Activated CD8-positive, alpha-beta memory T cell treated with anti-CD3 and anti-CD28 coated beads for 1 hour (primary cell): ENCODE measurements around the gene IL2RA.
"Not testable (repeated sequence)": the region's sequence is repeated elsewhere in the genome, so short reads cannot be mapped to it uniquely, and the experiment has no call there.

Source experiments
- DNase-seq, 2 donors: peaks; one replicate each; pipeline ENCODE4 v3.0.0-alpha.2; 2020; ENCODE audit warnings: low read depth in 1 of 2; ENCODE audit errors: extremely low read depth in 1 of 2

IL2RA gene

DNA sequence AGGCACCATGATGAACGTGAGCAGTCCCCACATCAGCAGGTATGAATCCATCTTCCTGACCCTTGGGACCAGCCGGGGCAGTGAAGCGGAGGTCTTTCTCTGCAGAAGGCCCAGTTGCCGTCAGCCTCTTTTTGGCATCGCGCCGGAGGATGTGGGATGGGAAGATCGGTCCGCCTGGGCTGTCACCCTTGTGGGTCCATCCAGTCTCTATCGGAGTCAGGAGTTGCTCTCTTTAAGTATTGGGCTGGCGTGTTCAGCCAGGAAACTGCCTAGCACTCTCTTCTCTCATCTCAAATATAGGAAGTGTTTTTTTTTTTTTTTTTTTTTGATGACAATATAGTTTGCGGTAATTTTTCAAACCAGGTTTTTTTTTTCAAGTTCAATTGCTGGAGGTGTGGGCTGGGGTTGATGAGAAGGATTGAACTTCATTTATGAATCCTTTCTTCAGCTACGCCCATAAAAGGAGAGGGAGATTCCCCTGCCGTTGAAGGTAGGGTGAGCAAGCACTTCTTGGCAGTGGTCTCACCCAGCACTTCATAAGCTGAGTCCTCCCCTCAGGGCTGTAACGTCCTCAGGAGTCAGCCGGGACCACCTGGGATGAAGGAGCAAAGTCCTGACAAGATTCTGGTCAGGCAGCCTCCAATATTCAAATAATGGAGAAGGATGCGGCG, at the start of gene IL2RA:
Gene IL2RA (minus strand): TSS at position 267 of the 671 bp plus-strand sequence. CDS start 216 bp downstream, at position 51.
- peak in 1 of 2 donors; percentile 20 for DNase-seq

- DNase-seq: no peak
Measured at GRCh38 chr10:6110136-6110535, 48.0 kb upstream of the IL2RA start.

- DNase-seq: no peak
Measured at GRCh38 chr10:6109444-6109775, 47.2 kb upstream of the IL2RA start.

GRCh38 chr10:6108631-6109443, 46.7 kb upstream of the IL2RA start:
- no peak for DNase-seq

DNA sequence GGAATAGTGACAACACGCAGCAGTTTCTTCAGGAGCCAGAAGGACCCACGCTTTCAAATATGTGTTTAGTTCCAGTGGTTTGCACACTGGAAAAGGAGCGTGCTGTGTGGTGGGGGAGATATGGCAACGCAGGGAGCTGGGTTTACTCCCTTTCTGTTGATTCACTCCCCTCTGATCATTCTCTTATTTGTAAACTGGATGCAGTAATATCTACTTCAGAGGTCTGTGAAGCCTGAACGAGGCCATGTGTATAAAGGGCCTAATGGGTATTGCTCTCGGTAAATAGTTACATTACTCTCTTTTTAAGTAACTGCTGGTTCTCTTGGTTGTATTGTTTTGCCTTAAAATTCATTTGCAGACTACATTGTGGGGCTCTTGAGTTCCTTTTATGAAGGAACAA, 45.9 kb upstream of the IL2RA start:
- no peak for DNase-seq

DNA sequence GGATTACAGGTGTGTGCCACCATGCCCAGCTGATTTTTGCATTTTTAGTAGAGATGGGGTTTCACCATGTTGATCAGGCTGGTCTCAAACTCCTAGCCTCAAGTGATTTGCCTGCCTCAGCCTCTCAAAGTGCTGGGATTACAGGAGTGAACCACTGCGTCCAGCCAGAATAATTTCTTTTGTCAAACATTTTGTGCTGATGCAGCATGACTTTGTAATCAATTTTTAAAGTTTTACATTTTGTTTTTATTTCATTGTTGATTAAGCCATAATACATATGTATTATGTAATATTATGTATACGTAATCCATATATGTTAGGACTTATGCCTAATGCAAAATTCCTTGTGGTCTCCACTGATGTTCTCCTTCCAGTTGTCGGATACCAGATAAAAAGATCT, 45.4 kb upstream of the IL2RA start:
- not testable (repeated sequence) for DNase-seq

- no peak for DNase-seq
Measured at GRCh38 chr10:6103591-6103990, 41.4 kb upstream of the IL2RA start.

DNA sequence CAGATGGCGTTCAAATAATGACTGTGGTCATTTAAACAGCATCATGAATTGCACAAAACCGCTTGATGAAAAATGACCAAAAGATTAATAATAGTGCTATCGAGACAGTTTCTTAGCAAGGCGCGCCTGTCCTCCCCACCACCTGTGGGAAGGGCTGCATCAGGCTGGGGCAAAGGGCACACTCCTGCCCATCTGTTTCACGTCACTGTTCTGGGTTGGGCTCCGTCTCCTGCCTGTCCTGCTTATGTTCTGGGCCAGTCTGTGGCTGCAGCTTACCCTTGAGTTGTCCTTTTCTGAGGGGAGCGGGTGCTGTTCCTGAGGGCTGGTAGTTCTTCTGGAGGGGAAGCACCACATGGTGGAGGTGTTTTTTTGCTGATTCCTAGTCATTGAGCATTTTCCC, 40.0 kb upstream of the IL2RA start:
- DNase-seq: no peak

- DNase-seq: no peak
Measured at GRCh38 chr10:6101181-6101580, 39.0 kb upstream of the IL2RA start.

DNA sequence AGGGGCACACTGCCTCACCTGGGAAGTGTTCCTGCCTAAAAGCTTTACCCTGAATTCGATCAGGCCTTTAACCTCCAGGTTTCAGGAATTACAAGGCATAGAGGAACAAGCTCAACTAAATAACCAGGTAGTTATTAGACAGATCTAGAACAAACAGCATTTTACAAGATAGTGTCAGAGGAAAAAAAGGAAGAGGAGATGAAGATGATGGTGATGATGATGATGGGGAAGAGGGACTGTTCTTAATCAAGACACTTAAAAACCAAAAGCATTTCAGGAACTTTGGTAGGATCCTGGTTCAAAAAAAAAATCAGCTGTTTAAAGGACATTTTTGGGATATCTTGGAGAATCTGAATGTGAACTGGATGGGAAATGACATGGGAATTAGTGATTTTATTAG, 38.2 kb upstream of the IL2RA start:
- no peak for DNase-seq

GRCh38 chr10:6098156-6098555, 36.0 kb upstream of the IL2RA start:
- no peak for DNase-seq

GRCh38 chr10:6097063-6097462, 34.9 kb upstream of the IL2RA start:
- DNase-seq: no peak

DNA sequence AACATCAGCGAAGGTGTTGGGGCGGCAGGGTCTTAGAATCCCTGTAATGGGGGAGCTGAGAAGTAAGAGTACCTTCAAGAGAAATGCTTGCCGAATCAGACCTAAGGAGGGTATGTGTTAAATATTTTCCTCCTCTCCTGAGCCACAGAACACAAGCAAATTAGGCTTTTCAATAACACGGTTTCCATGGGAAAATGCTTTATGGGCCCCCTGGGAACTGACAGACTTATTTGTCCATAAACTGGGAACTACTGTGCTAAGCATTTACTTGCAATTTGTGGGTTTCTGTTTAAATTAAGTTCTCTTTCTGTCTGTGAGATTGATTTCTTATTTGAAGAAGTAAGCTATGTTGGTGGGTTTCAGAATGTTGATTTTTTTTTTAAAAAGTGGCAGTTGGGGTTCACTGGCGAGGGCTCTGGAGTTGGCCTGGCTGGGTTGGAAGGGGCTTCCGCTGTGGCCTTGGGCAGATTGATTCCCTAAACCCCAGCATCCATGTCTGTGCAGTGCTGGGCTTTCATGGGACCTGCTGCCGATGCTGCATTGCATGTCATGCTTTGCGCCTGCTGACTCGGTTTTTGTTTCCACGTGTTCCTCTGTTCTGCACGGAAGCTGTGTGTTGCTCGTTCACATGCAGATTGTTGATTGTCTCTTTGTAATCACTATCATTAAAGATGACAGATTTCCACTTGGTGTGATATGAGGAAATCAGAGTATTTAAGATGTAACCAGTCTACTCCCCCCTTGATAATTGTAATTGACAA, 33.8 kb upstream of the IL2RA start:
- no peak for DNase-seq

DNA sequence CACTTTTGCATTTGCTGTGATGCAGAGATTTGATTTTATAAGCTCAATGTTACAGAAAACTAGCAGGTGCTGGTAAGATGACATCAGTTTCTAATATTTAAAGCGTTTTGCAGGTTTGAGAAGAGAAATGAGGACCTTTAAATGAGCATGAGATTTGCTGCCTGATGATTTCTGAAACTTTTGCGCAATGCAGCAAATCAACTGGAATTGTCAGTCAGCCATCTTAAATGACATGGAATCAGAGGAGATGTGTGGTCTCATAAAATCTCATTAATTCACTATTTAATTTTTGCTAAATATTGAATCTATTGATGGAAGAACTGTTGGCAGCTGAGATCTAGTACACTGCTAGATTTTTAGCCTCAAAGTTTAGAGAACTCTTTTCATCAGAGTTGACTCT, 30.6 kb upstream of the IL2RA start:
- DNase-seq: no peak

DNA sequence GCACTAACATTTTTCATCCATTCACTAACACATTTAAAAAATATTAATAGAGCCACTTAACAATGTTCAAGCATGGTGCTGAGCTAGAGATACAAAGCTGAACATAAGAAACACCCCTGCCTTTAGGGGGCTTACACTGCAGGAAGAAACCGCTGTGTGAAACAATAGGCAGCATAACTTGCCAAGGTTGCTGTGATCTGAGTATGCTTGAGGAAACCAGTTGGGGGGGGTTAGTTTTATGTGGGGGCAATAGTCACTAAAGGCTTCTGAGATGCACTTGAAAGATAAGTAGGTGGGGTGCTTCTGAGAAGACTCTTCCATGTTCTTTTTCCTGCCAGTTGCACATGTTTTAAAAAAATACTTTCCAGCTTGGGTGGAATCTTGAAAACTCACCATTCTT, 29.5 kb upstream of the IL2RA start:
- no peak for DNase-seq

DNA sequence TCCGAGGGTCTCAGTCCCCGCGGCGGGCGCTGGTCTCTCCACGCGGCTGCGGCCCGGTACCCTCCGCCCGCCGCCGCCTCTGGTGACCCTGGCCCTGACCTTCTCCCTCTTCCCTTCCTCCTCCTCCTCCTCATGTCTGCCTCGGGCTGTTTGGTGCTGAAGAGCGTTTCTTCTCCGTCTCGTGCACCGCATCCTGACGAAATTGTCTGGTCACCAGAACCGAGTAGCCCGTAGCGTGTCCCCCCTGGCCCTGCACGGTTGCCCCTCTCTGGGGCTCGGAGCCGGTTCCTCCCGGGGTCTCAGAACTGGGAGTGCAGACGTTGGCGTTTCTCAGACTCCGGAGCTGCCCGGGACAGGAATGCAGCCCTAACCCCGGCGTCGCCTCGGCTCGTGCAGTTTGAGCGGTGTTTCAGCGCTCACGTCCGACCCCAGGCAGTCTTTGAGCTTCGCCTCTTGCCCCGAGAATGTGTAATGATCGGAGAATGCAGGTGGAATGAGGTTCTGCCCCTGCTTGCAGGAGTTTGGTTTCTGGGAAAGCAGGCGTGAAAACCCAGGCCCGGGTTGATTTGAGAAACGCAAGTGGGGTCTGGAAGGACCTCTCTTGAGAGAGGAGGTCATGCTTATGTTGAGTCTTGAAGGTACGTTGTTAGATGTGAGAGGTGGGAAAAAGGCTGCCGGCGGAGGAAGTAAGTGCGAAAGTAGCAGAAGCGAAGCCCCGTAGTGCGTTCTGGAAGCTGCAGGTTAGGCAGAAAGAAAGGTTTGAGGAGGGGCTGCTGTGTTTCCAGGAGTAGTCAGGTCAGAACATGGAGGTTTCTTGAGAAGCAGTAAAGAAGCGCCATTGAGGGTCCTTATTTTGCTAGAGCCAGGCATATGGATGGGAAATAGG, 27.4 kb upstream of the IL2RA start:
- no peak for DNase-seq

DNA sequence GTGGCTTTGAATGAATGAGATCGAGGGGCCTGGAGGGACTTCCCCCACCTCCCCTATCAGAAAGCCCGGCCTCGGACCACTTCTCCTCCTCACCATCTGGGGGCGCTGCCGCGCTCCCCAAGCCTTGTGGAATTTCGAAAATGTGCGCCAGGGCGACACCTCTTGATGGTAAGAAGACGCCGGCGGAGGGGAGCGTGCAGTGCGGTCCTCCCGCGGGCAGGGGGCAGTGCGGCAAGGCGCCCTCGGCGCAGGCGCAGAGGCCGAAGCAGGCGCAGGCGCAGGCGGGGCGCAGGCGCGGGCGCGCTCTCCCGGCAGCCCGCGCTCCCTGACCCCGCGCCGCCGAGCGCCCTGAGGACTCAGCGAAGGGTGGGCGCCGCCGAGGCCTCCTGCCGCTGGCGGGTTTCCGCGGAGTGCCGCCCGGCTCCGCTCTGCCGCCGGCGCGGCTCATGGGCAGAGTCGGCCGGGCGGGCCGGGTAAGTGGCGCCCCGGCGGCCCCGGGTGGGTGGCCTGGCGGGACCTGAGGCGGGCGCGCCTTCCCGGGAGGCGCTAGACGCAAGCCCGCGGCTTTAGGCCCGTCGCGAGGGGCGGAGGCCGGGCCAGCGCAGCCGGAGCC, 26.7 kb upstream of the IL2RA start, which contains the start of gene RBM17:
Gene RBM17 (plus strand): TSS at position 314 of the 613 bp plus-strand sequence. CDS start 8,032 bp downstream, outside the sequence.
- peak; percentile 92 to 96 for DNase-seq

- DNase-seq: peak; percentile 62 to 76
Measured at GRCh38 chr10:6086375-6087233, 24.4 kb upstream of the IL2RA start.
